HepG2 (cell line): ENCODE measurements around the gene KRT4. TPM values are rescaled to one million over a fixed set of nuclear protein-coding genes. Genes with fewer than 3 reads are reported as not detected.

Experiments used
- ATAC-seq: fragments of 200-7000 bp; cut with Tn5 transposase; 3 replicates; pipeline ENCODE4 v1.9.1; 2020; ENCODE audit warnings: mild to moderate bottlenecking, moderate library complexity
- BruUV-seq: library from RNA; stranded (reverse); fragments of 400-500 nt; replicated peaks from 2 replicates; lab custom pipeline; 2021; lab: Mats Ljungman, UMichigan
- CTCF ChIA-PET: fragments of 300-600 bp; formaldehyde crosslinking; extraction: SDS; loops from one replicate; lab custom pipeline; 2021; ENCODE audit warnings: low total read pairs, inconsistent platforms, low intra/inter-chr PET ratio; lab: Yijun Ruan, JAX
- POLR2A ChIA-PET: fragments of 350-600 bp; sonication (Branson Sonifier 250); formaldehyde crosslinking; loops from one replicate; lab custom pipeline; 2020; ENCODE audit warnings: antibody characterized with exemption, inconsistent platforms; lab: Yijun Ruan, JAX
- DNase-seq: peaks from one replicate; pipeline ENCODE4 v3.0.0-alpha.2; 2015; ENCODE audit warnings: low spot score
- FAIRE-seq: peaks from 3 replicates; lab custom pipeline; 2011; peaks lifted over from hg19 to GRCh38; lab: Jason Lieb, UNC
- H2AFZ ChIP-seq: one replicate; pipeline ENCODE4 v1.6.1; 2011; ENCODE audit warnings: low read length, inconsistent platforms
- H3K27ac ChIP-seq: fragments of 300-600 bp; 3 replicates; pipeline ENCODE4 v1.8.0; 2011; ENCODE audit warnings: mixed run types, mild to moderate bottlenecking, mixed read lengths, low read length, inconsistent platforms; ENCODE audit not compliant: insufficient read depth; ENCODE audit errors: extremely low read length
- H3K27me3 ChIP-seq, 2 experiments: fragments of 200-600 bp in 1 of 2; 2 replicates in 1 of 2; 3 replicates in 1 of 2; pipeline versions ENCODE4 v1.6.0 to v1.8.0; 2011; ENCODE audit warnings: low read length in 2 of 2, mild to moderate bottlenecking in 2 of 2, moderate library complexity in 2 of 2, inconsistent platforms in 1 of 2; ENCODE audit not compliant: insufficient read depth in 2 of 2, control insufficient read depth in 1 of 2
- H3K36me3 ChIP-seq, 2 experiments: fragments of 200-600 bp in 1 of 2; replicated peaks in 1 of 2; 2 replicates in 1 of 2; 3 replicates in 1 of 2; pipeline versions ENCODE4 v1.5.1 to v1.8.0; 2011; ENCODE audit warnings: low read length in 2 of 2, inconsistent platforms in 1 of 2; ENCODE audit not compliant: insufficient read depth in 2 of 2, control insufficient read depth in 1 of 2
- H3K4me1 ChIP-seq: 2 replicates; pipeline ENCODE4 v1.5.1; 2012; ENCODE audit warnings: low read length, inconsistent platforms; ENCODE audit not compliant: insufficient read depth
- H3K4me2 ChIP-seq: 2 replicates; pipeline ENCODE4 v1.6.0; 2011; ENCODE audit warnings: low read depth, low read length, inconsistent platforms
- H3K4me3 ChIP-seq, 3 experiments: fragments of 200-600 bp in 1 of 3; sonication (generic), shearing (Covaris generic) in 1 of 3; replicated peaks in 1 of 3; 2 replicates each; pipeline ENCODE4 v1.5.1; 2011 to 2016; ENCODE audit warnings: low read length in 3 of 3, inconsistent platforms in 2 of 3, low read depth in 2 of 3, mild to moderate bottlenecking in 2 of 3, control low read depth in 1 of 3, mixed read lengths in 1 of 3; ENCODE audit not compliant: insufficient read depth in 1 of 3
- H3K79me2 ChIP-seq: one replicate; pipeline ENCODE4 v1.6.1; 2011; ENCODE audit warnings: low read length, inconsistent platforms; ENCODE audit not compliant: insufficient read depth
- H3K9ac ChIP-seq: 2 replicates; pipeline ENCODE4 v1.6.0; 2011; ENCODE audit warnings: mild to moderate bottlenecking, low read depth, low read length, inconsistent platforms; ENCODE audit not compliant: insufficient read depth
- H3K9me3 ChIP-seq: 2 replicates; pipeline ENCODE4 v1.5.1; 2012; ENCODE audit warnings: mild to moderate bottlenecking, low read length
- H4K20me1 ChIP-seq: 2 replicates; pipeline ENCODE4 v1.6.0; 2011; ENCODE audit warnings: inconsistent platforms, mild to moderate bottlenecking, low read length, moderate library complexity; ENCODE audit not compliant: insufficient read depth
- CHD4 ChIP-seq: fragments of 200-600 bp; sonication (generic); IDR thresholded peaks from 2 replicates; pipeline ENCODE4 v1.7.0; 2017; ENCODE audit warnings: mild to moderate bottlenecking, low read length, borderline replicate concordance
- HMG20A ChIP-seq: IDR thresholded peaks from 2 replicates; pipeline ENCODE4 v1.6.1; 2016; ENCODE audit warnings: borderline replicate concordance
- MBD4 ChIP-seq: IDR thresholded peaks from 2 replicates; pipeline ENCODE4 v1.6.1; 2012; ENCODE audit warnings: low read length, inconsistent platforms, borderline replicate concordance
- POGZ ChIP-seq: sonication (generic); formaldehyde crosslinking; IDR thresholded peaks from 2 replicates; pipeline ENCODE4 v1.4.0; 2020; ENCODE audit warnings: mild to moderate bottlenecking, missing genetic modification reagents
- THRA ChIP-seq: sonication (generic); formaldehyde crosslinking; IDR thresholded peaks from 2 replicates; pipeline ENCODE4 v1.4.0; 2020; ENCODE audit warnings: missing genetic modification reagents, borderline replicate concordance
- ZKSCAN5 ChIP-seq: sonication (generic); formaldehyde crosslinking; IDR thresholded peaks from 2 replicates; pipeline ENCODE4 v1.5.1; 2020; ENCODE audit warnings: mild to moderate bottlenecking, missing genetic modification reagents
- ZMAT5 ChIP-seq: sonication (generic); formaldehyde crosslinking; IDR thresholded peaks from 2 replicates; pipeline ENCODE4 v1.5.0; 2020; ENCODE audit warnings: mild to moderate bottlenecking, low read depth, missing genetic modification reagents, borderline replicate concordance
- ZNF589 ChIP-seq: sonication (generic); formaldehyde crosslinking; conservative IDR thresholded peaks from 2 replicates; pipeline ENCODE4 v1.8.0; 2022; ENCODE audit warnings: mild to moderate bottlenecking, moderate library complexity, missing genetic modification reagents
- WGBS: methylation state at CpG from one replicate; pipeline ENCODE4 v1.1.6; 2017; ENCODE audit warnings: low lambda C conversion rate; 5-methylcytosine and 5-hydroxymethylcytosine counted together
- in situ Hi-C: cut with HindIII; loops from 2 replicates; pipeline ENCODE4 v1.10.0; 2017; ENCODE audit warnings: low pct_unique_long_range_greater_than_20kb; ENCODE audit not compliant: extremely low pct_ligation_motif_present
- intact Hi-C: fragments of 100-400 bp; cut with micrococcal nuclease; formaldehyde crosslinking; loops from one replicate; pipeline ENCODE4 v1.10.0; 2022; ENCODE audit not compliant: unreplicated experiment
- polyA plus RNA-seq, 8 experiments: library from polyadenylated mRNA; depleted of rRNA in 3 of 8; stranded (reverse) in 7 of 8; unstranded in 1 of 8; fragments of >200 nt; fragmentation: Illumina TruSeq in 4 of 8; extraction: Trizol in 4 of 8; gene quantifications; 2 replicates each; pipeline versions ENCODE4 v1.2.1 to v1.2.3, GENCODE V29; 2011 to 2016; ENCODE audit warnings: low read depth in 4 of 8, missing spikeins in 1 of 8, mixed read lengths in 1 of 8; ENCODE audit not compliant: insufficient read depth in 1 of 8
- total RNA-seq, 5 experiments: library from RNA; depleted of rRNA; stranded (reverse); fragments of >200 nt; fragmentation: Illumina TruSeq; extraction: Trizol; gene quantifications; 2 replicates each; pipeline ENCODE4 v1.2.3, GENCODE V29; 2016; ENCODE audit warnings: low read depth in 1 of 5

KRT4 gene
- total and polyA plus RNA-seq, 2 of the 13 experiments (the other 11 are each of a cell fraction or from before 2014, with no cell fraction given): not detected

- ChIA-PET POLR2A (no interaction called here), CTCF (no interaction called here)
- in situ Hi-C loops: no loop called here
- Histone ChIP-seq H4K20me1 (no peaks in the 10 kb centered on the region), H3K4me2 (no peak overlapping the region), H2AFZ (no peak overlapping the region), H3K9me3 (no peaks in the 10 kb centered on the region), H3K4me3 (no peak overlapping the region), H3K36me3 (no peaks in the 10 kb centered on the region), H3K4me1 (no peaks in the 10 kb centered on the region), H3K27ac (no peak overlapping the region), H3K79me2 (no peaks in the 10 kb centered on the region), H3K9ac (no peak overlapping the region), H3K27me3 (peaks cover 4 to 70% of the 10 kb centered on the region in 2 experiments; a peak in 4 of 5 replicates)
- no TSS peak for BruUV-seq
- FAIRE-seq (no peak), DNase-seq (no peak), ATAC-seq (no peak)
- WGBS: 5% methylated on average over 7 of the region's 14 CpGs
- intact Hi-C loops: no loop called here
- no peak for TF ChIP-seq ZMAT5 (CRISPR knock-in tag)
- TF ChIP-seq ZKSCAN5 (CRISPR knock-in tag): no peak
- no peak for TF ChIP-seq MBD4
- no peak for TF ChIP-seq POGZ (CRISPR knock-in tag)
Measured at GRCh38 chr12:52838609-52839435, 24.9 kb upstream of the KRT4 start.

- no peaks in the 10 kb centered on the region for H4K20me1 ChIP-seq
- no peak for FAIRE-seq
- H3K4me2 ChIP-seq: no peak overlapping the region
- 13% methylated on average over 5 of the region's 6 CpGs for WGBS
- no peak overlapping the region for H2AFZ ChIP-seq
- H3K4me3 ChIP-seq: no peak overlapping the region
- no peaks in the 10 kb centered on the region for H3K4me1 ChIP-seq
- H3K27me3 ChIP-seq: peaks cover 6 to 70% of the 10 kb centered on the region in 2 experiments
- H3K79me2 ChIP-seq: no peaks in the 10 kb centered on the region
- H3K27ac ChIP-seq: no peak overlapping the region
- POLR2A ChIA-PET: no interaction called here
- intact Hi-C loops: no loop called here
- no peak for DNase-seq
- no peaks in the 10 kb centered on the region for H3K36me3 ChIP-seq
- H3K9ac ChIP-seq: no peak overlapping the region
- H3K9me3 ChIP-seq: no peaks in the 10 kb centered on the region
- ATAC-seq: no peak
- no TSS peak for BruUV-seq
- TF ChIP-seq ZNF589 (no peak), CHD4 (no peak), HMG20A (CRISPR knock-in tag) (no peak), THRA (CRISPR knock-in tag) (no peak)
- CTCF ChIA-PET: no interaction called here
- in situ Hi-C loops: no loop called here
Measured at GRCh38 chr12:52837781-52838608, 24.1 kb upstream of the KRT4 start.
